A549 (cell line): ENCODE measurements around the gene KLLN. TPM values are rescaled to one million over a fixed set of nuclear protein-coding genes. Genes with fewer than 3 reads are reported as not detected.

ENCODE experiments used
- ATAC-seq, 2 experiments: fragments of 200-7000 bp in 1 of 2; fragments of >200 bp in 1 of 2; cut with Nextera tagmentation in 1 of 2; cut with Tn5 transposase in 1 of 2; 3 replicates each; pipeline versions ENCODE4 v1.8.0 to v1.9.1; 2018 to 2020; ENCODE audit warnings: mild to moderate bottlenecking in 1 of 2, moderate library complexity in 1 of 2
- CTCF ChIA-PET: fragments of 300-600 bp; sonication (Branson Sonifier 250); formaldehyde crosslinking; extraction: SDS; loops from one replicate; lab custom pipeline; 2021; ENCODE audit warnings: antibody characterized with exemption, inconsistent platforms; lab: Yijun Ruan, JAX
- POLR2A ChIA-PET: fragments of 350-600 bp; formaldehyde crosslinking; extraction: SDS; loops from one replicate; lab custom pipeline; 2021; ENCODE audit warnings: antibody characterized with exemption, inconsistent platforms; lab: Yijun Ruan, JAX
- DNase-seq, 2 experiments: peaks; one replicate each; pipeline versions ENCODE4 v3.0.0 to v3.0.0-alpha.2; 2011 to 2016; ENCODE audit warnings: low read depth in 1 of 2, low spot score in 1 of 2
- FAIRE-seq: peaks from 2 replicates; lab custom pipeline; 2011; peaks lifted over from hg19 to GRCh38; lab: Jason Lieb, UNC
- H3K27ac ChIP-seq, 2 experiments: fragments of >200 bp; sonication (Bioruptor Twin); formaldehyde crosslinking; 3 replicates each; pipeline ENCODE4 v1.5.1; 2016 to 2017
- H3K4me1 ChIP-seq: fragments of >200 bp; sonication (Bioruptor Twin); formaldehyde crosslinking; 3 replicates; pipeline ENCODE4 v1.6.1; 2016
- H3K4me2 ChIP-seq: fragments of >200 bp; sonication (Bioruptor Twin); formaldehyde crosslinking; 3 replicates; pipeline ENCODE4 v1.6.1; 2016
- H3K4me3 ChIP-seq: fragments of >200 bp; sonication (Bioruptor Twin); formaldehyde crosslinking; 3 replicates; pipeline ENCODE4 v1.5.1; 2016
- H3K9me3 ChIP-seq: fragments of >200 bp; sonication (Bioruptor Twin); formaldehyde crosslinking; 3 replicates; pipeline ENCODE4 v1.6.1; 2016
- BHLHE40 ChIP-seq: IDR thresholded peaks from 2 replicates; pipeline ENCODE4 v1.6.1; 2012; ENCODE audit warnings: low read depth, low read length, inconsistent platforms
- CBX2 ChIP-seq: fragments of 200-600 bp; sonication (generic); IDR thresholded peaks from 2 replicates; pipeline ENCODE4 v1.6.1; 2016; ENCODE audit warnings: low read depth, mild to moderate bottlenecking, borderline replicate concordance
- EP300 ChIP-seq, 2 experiments: fragments of >200 bp; sonication (Bioruptor Twin); formaldehyde crosslinking; IDR thresholded peaks; 2 replicates in 1 of 2; 3 replicates in 1 of 2; pipeline ENCODE4 v1.6.1; 2016 to 2017
- ESRRA ChIP-seq: fragments of 150-350 bp; IDR thresholded peaks from 2 replicates; pipeline ENCODE4 v1.6.1; 2014; ENCODE audit warnings: mild to moderate bottlenecking, low read length, borderline replicate concordance
- FOSB ChIP-seq: fragments of 250-450 bp; sonication (Bioruptor Pico); IDR thresholded peaks from 2 replicates; pipeline ENCODE4 v1.5.0; 2020; ENCODE audit warnings: mild to moderate bottlenecking, moderate library complexity
- GATA3 ChIP-seq: IDR thresholded peaks from 2 replicates; pipeline ENCODE4 v1.6.1; 2012; ENCODE audit warnings: borderline replicate concordance
- HDAC2 ChIP-seq: fragments of 200-600 bp; sonication (generic); IDR thresholded peaks from 2 replicates; pipeline ENCODE4 v1.6.1; 2016
- HOXB5 ChIP-seq: fragments of 250-450 bp; sonication (Bioruptor Pico); IDR thresholded peaks from 2 replicates; pipeline ENCODE4 v1.5.0; 2020; ENCODE audit warnings: mild to moderate bottlenecking, moderate library complexity
- POLR2A ChIP-seq: IDR thresholded peaks from 2 replicates; pipeline ENCODE4 v1.6.1; 2012; ENCODE audit warnings: mild to moderate bottlenecking, low read length
- RARB ChIP-seq: fragments of 250-450 bp; sonication (Bioruptor Pico); IDR thresholded peaks from 2 replicates; pipeline ENCODE4 v1.8.0; 2021; ENCODE audit warnings: mild to moderate bottlenecking, moderate library complexity
- SMC3 ChIP-seq: fragments of >200 bp; sonication (Bioruptor Twin); formaldehyde crosslinking; IDR thresholded peaks from 3 replicates; pipeline ENCODE4 v1.6.1; 2018; ENCODE audit warnings: inconsistent platforms
- SREBF2 ChIP-seq: fragments of 450-650 bp; IDR thresholded peaks from 2 replicates; pipeline ENCODE4 v1.6.1; 2014; ENCODE audit warnings: mild to moderate bottlenecking, moderate library complexity
- TFCP2L1 ChIP-seq: fragments of 250-450 bp; sonication (Bioruptor Pico); IDR thresholded peaks from 2 replicates; pipeline ENCODE4 v1.5.0; 2021; ENCODE audit warnings: mild to moderate bottlenecking
- ZSCAN20 ChIP-seq: fragments of 250-450 bp; sonication (Bioruptor Pico); IDR thresholded peaks from 2 replicates; pipeline ENCODE4 v1.8.0; 2022; ENCODE audit warnings: mild to moderate bottlenecking, moderate library complexity
- WGBS: methylation state at CpG from one replicate; pipeline ENCODE4 v1.1.6; 2017; ENCODE audit errors: missing lambda C conversion rate; 5-methylcytosine and 5-hydroxymethylcytosine counted together
- polyA plus RNA-seq, 4 experiments: library from polyadenylated mRNA; depleted of rRNA in 3 of 4; stranded (reverse); fragments of >200 nt; fragmentation: RNase III in 1 of 4; extraction: RNeasy Plus Mini Kit Qiagen cat#74134 plus additional on column Dnase treatment in 1 of 4; gene quantifications; 2 replicates in 3 of 4; 3 replicates in 1 of 4; pipeline ENCODE4 v1.2.3, GENCODE V29; 2011 to 2017
- TF ChIP-seq, protein P1 (sequence below): fragments of >200 bp; sonication (Bioruptor Twin); formaldehyde crosslinking; IDR thresholded peaks from 3 replicates; pipeline ENCODE4 v1.5.1; 2016
- TF ChIP-seq, protein P2 (sequence below): IDR thresholded peaks from 2 replicates; pipeline ENCODE4 v1.6.1; 2012
- TF ChIP-seq, protein P3 (sequence below): fragments of 250-450 bp; sonication (Bioruptor Pico); IDR thresholded peaks from 2 replicates; pipeline ENCODE4 v1.5.0; 2021; ENCODE audit warnings: mild to moderate bottlenecking, moderate library complexity, borderline replicate concordance
- TF ChIP-seq, protein P4 (sequence below): fragments of 450-650 bp; IDR thresholded peaks from 2 replicates; pipeline ENCODE4 v1.6.1; 2014; ENCODE audit warnings: antibody characterized with exemption

The KLLN gene
- polyA plus RNA-seq, 2 of the 4 experiments (the other 2 are of a cell fraction): 0.57 to 0.58 TPM

DNA sequence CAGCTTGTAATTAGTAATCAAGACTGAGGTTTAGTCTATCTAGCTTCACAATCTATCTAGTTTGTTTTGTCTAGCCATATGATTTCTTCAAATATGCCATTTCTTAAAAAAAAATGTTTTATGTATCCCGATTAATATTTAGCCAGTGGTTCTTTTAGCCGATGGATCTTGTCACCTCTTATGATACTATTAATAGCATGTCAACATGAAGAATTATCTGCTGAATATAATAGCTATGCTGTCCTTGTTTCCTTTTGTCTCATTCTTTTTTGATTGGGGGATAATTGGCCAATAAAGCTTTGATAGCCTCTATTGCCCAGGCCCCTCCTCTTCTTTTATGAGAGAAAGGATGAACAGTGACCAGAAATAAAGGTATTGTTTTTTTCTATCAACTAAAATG lies 32.9 kb upstream of the KLLN start:
- no peaks in the 10 kb centered on the region for H3K9me3 ChIP-seq
- H3K27ac ChIP-seq: no peak overlapping the region
- FAIRE-seq (no peak), DNase-seq (no peak), ATAC-seq (no peak)
- 61% methylated on average over 2 of the region's 2 CpGs for WGBS
- H3K4me3 ChIP-seq: no peak overlapping the region
- ChIA-PET POLR2A (no interaction called here), CTCF (no interaction called here)
- TF ChIP-seq FOSB (no peak), SMC3 (no peak), TFCP2L1 (CRISPR knock-in tag) (no peak), HDAC2 (no peak), POLR2A (no peak), CBX2 (no peak), ESRRA (no peak)
- TF ChIP-seq, protein P1, sequence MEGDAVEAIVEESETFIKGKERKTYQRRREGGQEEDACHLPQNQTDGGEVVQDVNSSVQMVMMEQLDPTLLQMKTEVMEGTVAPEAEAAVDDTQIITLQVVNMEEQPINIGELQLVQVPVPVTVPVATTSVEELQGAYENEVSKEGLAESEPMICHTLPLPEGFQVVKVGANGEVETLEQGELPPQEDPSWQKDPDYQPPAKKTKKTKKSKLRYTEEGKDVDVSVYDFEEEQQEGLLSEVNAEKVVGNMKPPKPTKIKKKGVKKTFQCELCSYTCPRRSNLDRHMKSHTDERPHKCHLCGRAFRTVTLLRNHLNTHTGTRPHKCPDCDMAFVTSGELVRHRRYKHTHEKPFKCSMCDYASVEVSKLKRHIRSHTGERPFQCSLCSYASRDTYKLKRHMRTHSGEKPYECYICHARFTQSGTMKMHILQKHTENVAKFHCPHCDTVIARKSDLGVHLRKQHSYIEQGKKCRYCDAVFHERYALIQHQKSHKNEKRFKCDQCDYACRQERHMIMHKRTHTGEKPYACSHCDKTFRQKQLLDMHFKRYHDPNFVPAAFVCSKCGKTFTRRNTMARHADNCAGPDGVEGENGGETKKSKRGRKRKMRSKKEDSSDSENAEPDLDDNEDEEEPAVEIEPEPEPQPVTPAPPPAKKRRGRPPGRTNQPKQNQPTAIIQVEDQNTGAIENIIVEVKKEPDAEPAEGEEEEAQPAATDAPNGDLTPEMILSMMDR: no peak
- no peaks in the 10 kb centered on the region for H3K4me1 ChIP-seq
- no peak overlapping the region for H3K4me2 ChIP-seq

DNA sequence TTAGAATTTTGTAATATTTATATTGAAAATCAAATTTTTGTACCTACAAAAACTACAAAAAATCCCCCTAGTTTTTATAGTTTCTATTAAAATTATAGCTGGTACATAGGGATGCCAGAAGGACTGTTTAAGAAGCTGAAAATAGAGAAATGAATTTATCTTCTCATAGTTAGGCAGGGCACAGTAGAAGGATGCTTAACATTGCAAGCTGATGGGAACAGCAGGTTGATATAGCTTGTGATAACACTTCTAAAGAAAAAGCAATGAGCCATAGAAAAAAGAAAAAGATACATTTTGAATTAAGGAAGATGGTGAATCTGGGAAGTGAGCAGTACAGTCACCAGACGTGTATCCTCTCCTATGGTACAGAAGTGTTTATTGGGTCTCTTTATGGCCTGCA lies 32.1 kb upstream of the KLLN start:
- 94% methylated on average over 1 of the region's 1 CpG for WGBS
- ChIA-PET CTCF (no interaction called here), POLR2A (no interaction called here)
- H3K4me2 ChIP-seq: no peak overlapping the region
- no peak overlapping the region for H3K4me3 ChIP-seq
- no peaks in the 10 kb centered on the region for H3K4me1 ChIP-seq
- H3K9me3 ChIP-seq: no peaks in the 10 kb centered on the region
- DNase-seq (no peak), ATAC-seq (no peak), FAIRE-seq (no peak)
- H3K27ac ChIP-seq: no peak overlapping the region
- TF ChIP-seq HOXB5 (CRISPR knock-in tag) (no peak), ZSCAN20 (no peak), EP300 (IDR thresholded peaks at IDR 0.05) (no peak), RARB (CRISPR knock-in tag) (no peak), BHLHE40 (no peak), GATA3 (no peak)
- TF ChIP-seq, protein P2, sequence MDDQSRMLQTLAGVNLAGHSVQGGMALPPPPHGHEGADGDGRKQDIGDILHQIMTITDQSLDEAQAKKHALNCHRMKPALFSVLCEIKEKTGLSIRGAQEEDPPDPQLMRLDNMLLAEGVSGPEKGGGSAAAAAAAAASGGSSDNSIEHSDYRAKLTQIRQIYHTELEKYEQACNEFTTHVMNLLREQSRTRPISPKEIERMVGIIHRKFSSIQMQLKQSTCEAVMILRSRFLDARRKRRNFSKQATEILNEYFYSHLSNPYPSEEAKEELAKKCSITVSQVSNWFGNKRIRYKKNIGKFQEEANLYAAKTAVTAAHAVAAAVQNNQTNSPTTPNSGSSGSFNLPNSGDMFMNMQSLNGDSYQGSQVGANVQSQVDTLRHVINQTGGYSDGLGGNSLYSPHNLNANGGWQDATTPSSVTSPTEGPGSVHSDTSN: no peak

DNA sequence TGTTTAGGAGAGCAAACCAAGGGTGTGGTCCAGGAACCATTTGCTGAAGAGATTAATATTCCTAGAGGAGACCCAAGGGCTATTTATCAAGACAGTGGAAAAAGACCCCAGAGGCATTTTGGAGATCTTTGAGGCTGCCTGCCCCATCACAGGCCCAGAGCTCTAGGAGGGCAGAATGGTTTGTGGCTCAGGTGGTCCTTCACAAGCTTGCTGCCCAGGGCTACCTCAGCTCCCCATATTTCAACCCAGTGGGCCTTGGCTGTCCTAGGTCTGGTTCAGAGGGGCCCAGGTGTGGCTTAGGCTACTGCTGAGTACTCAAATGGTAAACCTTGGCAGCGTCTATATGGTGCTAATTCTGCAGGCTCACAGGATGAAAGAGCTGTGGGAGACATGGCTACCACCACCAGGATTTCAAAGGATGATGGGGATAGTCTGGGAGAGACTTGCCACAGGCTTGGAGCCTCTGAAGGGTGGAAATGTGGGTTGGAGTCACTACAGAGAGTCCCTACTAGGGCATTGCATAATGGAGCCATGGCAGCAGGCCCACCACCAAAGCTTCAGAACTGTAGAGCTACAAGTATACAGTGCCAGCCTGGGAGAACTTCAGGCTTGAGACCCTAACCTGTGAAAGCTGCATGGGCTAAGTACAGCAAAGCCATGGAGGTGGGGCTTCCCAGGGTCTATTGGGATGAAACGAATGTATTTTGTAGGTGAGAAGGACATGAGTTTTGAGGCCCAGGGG lies 24.4 kb upstream of the KLLN start:
- Histone ChIP-seq H3K4me3 (no peak overlapping the region), H3K4me2 (no peak overlapping the region), H3K27ac (no peak overlapping the region), H3K4me1 (no peaks in the 10 kb centered on the region), H3K9me3 (no peaks in the 10 kb centered on the region)
- ChIA-PET POLR2A (no interaction called here), CTCF (interaction anchor here (0.8 to 0.9 kb wide), 2 partner anchors 227 to 502 kb away, joined by 3 read pairs; no protein-coding TSS in a partner anchor)
- FAIRE-seq (no peak), ATAC-seq (no peak), DNase-seq (no peak)
- TF ChIP-seq SREBF2: no peak
- 100% methylated on average over 2 of the region's 2 CpGs for WGBS

DNA sequence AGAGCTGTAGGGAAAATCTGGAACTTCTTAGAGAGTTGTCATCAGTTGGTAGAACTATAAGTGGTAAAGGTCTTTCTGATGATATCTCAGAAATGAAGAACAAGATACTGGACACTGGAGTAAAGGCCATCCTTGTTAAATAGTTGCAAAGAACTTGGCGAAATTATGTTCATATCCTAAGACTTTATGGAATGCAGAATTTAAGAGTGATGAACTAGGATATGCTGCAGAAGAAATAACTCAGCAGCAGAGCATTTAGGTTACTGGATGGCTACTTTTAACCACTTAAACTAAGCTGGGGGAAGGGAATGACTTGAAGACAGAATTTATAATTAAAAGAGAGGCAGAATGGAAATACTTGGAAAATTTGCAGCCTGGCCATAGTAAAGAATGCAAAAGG lies 23.8 kb upstream of the KLLN start:
- no peak overlapping the region for H3K4me3 ChIP-seq
- DNase-seq: no peak
- TF ChIP-seq, protein P3, sequence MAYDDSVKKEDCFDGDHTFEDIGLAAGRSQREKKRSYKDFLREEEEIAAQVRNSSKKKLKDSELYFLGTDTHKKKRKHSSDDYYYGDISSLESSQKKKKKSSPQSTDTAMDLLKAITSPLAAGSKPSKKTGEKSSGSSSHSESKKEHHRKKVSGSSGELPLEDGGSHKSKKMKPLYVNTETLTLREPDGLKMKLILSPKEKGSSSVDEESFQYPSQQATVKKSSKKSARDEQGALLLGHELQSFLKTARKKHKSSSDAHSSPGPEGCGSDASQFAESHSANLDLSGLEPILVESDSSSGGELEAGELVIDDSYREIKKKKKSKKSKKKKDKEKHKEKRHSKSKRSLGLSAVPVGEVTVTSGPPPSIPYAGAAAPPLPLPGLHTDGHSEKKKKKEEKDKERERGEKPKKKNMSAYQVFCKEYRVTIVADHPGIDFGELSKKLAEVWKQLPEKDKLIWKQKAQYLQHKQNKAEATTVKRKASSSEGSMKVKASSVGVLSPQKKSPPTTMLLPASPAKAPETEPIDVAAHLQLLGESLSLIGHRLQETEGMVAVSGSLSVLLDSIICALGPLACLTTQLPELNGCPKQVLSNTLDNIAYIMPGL: no peak
- no peak for TF ChIP-seq SMC3
- TF ChIP-seq, protein P4, sequence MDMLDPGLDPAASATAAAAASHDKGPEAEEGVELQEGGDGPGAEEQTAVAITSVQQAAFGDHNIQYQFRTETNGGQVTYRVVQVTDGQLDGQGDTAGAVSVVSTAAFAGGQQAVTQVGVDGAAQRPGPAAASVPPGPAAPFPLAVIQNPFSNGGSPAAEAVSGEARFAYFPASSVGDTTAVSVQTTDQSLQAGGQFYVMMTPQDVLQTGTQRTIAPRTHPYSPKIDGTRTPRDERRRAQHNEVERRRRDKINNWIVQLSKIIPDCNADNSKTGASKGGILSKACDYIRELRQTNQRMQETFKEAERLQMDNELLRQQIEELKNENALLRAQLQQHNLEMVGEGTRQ: no peak
- TF ChIP-seq, all 56 proteins: peak for 0
- WGBS: 93% methylated on average over 1 of the region's 1 CpG
- ChIA-PET POLR2A (no interaction called here), CTCF (interaction anchor here (0.9 kb wide), 1 partner anchor 227 kb away, joined by 3 read pairs; no protein-coding TSS in a partner anchor)
- ATAC-seq: no peak
- Histone ChIP-seq H3K9me3 (no peaks in the 10 kb centered on the region), H3K4me1 (no peaks in the 10 kb centered on the region), H3K4me2 (no peak overlapping the region), H3K27ac (no peak overlapping the region)
- no peak for FAIRE-seq
